Natural killer cell (primary cell): ENCODE data around the gene AMIGO2. TPM values are rescaled to one million over a fixed set of nuclear protein-coding genes. Genes with fewer than 3 reads are reported as not detected.

Experiments
- ATAC-seq, 3 donors: fragments of 150-1000 bp in 2 of 3; fragments of 200-7000 bp in 1 of 3; cut with Tn5 transposase; 1 replicate in 1 of 3; 2 replicates in 2 of 3; pipeline ENCODE4 v1.10.0; 2021; ENCODE audit warnings: mild to moderate bottlenecking in 2 of 3, moderate library complexity in 2 of 3
- DNase-seq, 2 donors: peaks; one replicate each; pipeline versions ENCODE4 v3.0.0 to v3.0.0-alpha.2; 2013 to 2021; ENCODE audit warnings: mixed read lengths in 1 of 2
- H3K27ac ChIP-seq: one replicate; pipeline ENCODE4 v1.5.1; 2013; ENCODE audit warnings: mild to moderate bottlenecking, low read length
- H3K27me3 ChIP-seq: one replicate; pipeline ENCODE4 v1.6.1; 2013; ENCODE audit warnings: low read length; ENCODE audit not compliant: control insufficient read depth, insufficient read depth
- H3K36me3 ChIP-seq: one replicate; pipeline ENCODE4 v1.6.1; 2013; ENCODE audit warnings: low read length; ENCODE audit not compliant: control insufficient read depth, insufficient read depth
- H3K4me1 ChIP-seq: one replicate; pipeline ENCODE4 v1.6.1; 2013; ENCODE audit warnings: low read length; ENCODE audit not compliant: control insufficient read depth, insufficient read depth
- H3K4me3 ChIP-seq: one replicate; pipeline ENCODE4 v1.5.1; 2013; ENCODE audit warnings: low read length
- H3K9me3 ChIP-seq: one replicate; pipeline ENCODE4 v1.6.1; 2013; ENCODE audit warnings: low read length; ENCODE audit not compliant: control insufficient read depth, insufficient read depth
- H3K27ac Mint-ChIP-seq, 2 donors: one replicate each; pipeline ENCODE4 v1.8.0; 2022; ENCODE audit warnings: mild to moderate bottlenecking in 2 of 2, mixed read lengths in 2 of 2, moderate library complexity in 1 of 2
- H3K27me3 Mint-ChIP-seq, 2 donors: one replicate each; pipeline ENCODE4 v1.8.0; 2022; ENCODE audit warnings: low read depth in 2 of 2, mixed read lengths in 2 of 2
- H3K36me3 Mint-ChIP-seq: one replicate; pipeline ENCODE4 v1.8.0; 2022; ENCODE audit warnings: mixed read lengths
- H3K4me1 Mint-ChIP-seq, 2 donors: one replicate each; pipeline ENCODE4 v1.8.0; 2022; ENCODE audit warnings: mixed read lengths in 2 of 2
- H3K4me3 Mint-ChIP-seq: one replicate; pipeline ENCODE4 v1.8.0; 2022; ENCODE audit warnings: mild to moderate bottlenecking, moderate library complexity, mixed read lengths
- H3K9me3 Mint-ChIP-seq, 2 donors: one replicate each; pipeline ENCODE4 v1.8.0; 2022; ENCODE audit warnings: mixed read lengths in 2 of 2
- WGBS: methylation state at CpG from one replicate; pipeline ENCODE4 v1.1.7; 2013; ENCODE audit warnings: missing lambda C conversion rate; ENCODE audit not compliant: insufficient coverage; 5-methylcytosine and 5-hydroxymethylcytosine counted together
- intact Hi-C: fragments of 100-400 bp; cut with micrococcal nuclease; formaldehyde crosslinking; loops from one replicate; pipeline ENCODE4 v1.14.2; 2022
- total RNA-seq, 4 donors: library from RNA; stranded (reverse); fragments of 120-200 nt in 1 of 4; gene quantifications; one replicate each; pipeline versions ENCODE4 v1.2.3 to v1.2.4, GENCODE V29; 2013 to 2022
- TF ChIP-seq, protein P1 (sequence below): fragments of 200-600 bp; IDR thresholded peaks from one replicate; pipeline ENCODE4 v1.8.0; 2022; ENCODE audit warnings: antibody characterized with exemption

The AMIGO2 gene
- total RNA-seq, 3 donors from 2014 or later (not counting 1 experiment from before 2014, with no cell fraction given), result 8.0 to 9.9 (median 8.1) TPM

DNA sequence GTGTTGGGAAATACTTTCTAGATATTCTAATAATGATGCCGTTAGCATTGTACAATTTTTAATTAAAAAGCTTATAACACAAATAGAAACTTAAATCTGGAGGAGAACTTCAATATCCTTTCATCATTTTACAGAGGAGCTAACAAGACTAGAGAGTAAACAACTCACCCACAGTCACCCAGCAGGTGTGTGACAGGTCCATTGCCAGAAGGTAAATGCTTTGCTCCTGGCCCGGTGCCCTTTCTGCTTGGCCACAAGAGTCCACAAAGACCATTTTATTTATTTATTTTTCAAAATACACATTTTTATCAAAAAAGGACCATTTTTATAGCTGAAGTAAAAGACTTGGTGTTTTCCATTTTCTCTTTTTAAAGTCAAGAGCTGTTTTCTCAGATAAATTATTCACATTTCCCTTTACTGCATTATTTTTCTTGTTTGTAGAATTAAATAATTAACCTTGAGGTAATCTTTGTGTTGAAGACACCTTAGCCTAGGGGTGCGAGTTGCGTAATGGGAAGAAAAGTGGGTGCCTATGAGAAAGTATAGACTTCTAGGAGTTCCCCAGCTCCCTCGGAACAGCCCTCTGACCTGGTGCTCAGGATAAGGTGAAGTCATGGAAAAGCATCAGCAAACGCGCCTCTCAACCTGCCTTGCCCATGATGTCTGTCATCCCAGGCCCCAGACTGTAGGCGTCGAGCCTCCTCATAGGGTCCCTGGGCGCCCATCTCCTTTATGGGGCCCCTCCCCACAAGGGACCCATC, 26.3 kb upstream of the AMIGO2 start:
- no peaks in the 10 kb centered on the region for H3K9me3 Mint-ChIP-seq
- Histone ChIP-seq H3K27ac (no peak overlapping the region), H3K27me3 (no peaks in the 10 kb centered on the region), H3K4me1 (no peaks in the 10 kb centered on the region), H3K4me3 (no peak overlapping the region), H3K9me3 (no peaks in the 10 kb centered on the region), H3K36me3 (peaks cover 3% of the 10 kb centered on the region)
- intact Hi-C loops, result no loop called here
- TF ChIP-seq, protein P1, sequence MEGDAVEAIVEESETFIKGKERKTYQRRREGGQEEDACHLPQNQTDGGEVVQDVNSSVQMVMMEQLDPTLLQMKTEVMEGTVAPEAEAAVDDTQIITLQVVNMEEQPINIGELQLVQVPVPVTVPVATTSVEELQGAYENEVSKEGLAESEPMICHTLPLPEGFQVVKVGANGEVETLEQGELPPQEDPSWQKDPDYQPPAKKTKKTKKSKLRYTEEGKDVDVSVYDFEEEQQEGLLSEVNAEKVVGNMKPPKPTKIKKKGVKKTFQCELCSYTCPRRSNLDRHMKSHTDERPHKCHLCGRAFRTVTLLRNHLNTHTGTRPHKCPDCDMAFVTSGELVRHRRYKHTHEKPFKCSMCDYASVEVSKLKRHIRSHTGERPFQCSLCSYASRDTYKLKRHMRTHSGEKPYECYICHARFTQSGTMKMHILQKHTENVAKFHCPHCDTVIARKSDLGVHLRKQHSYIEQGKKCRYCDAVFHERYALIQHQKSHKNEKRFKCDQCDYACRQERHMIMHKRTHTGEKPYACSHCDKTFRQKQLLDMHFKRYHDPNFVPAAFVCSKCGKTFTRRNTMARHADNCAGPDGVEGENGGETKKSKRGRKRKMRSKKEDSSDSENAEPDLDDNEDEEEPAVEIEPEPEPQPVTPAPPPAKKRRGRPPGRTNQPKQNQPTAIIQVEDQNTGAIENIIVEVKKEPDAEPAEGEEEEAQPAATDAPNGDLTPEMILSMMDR, result no peak
- peaks cover 0 to 7% of the 10 kb centered on the region in 2 donors for H3K4me1 Mint-ChIP-seq
- ATAC-seq (no peak), DNase-seq (no peak)
- no peak overlapping the region for H3K27ac Mint-ChIP-seq
- no peaks in the 10 kb centered on the region for H3K36me3 Mint-ChIP-seq
- H3K4me3 Mint-ChIP-seq, result no peak overlapping the region
- 95% methylated on average over 9 of the region's 10 CpGs for WGBS
- H3K27me3 Mint-ChIP-seq, result no peaks in the 10 kb centered on the region

DNA sequence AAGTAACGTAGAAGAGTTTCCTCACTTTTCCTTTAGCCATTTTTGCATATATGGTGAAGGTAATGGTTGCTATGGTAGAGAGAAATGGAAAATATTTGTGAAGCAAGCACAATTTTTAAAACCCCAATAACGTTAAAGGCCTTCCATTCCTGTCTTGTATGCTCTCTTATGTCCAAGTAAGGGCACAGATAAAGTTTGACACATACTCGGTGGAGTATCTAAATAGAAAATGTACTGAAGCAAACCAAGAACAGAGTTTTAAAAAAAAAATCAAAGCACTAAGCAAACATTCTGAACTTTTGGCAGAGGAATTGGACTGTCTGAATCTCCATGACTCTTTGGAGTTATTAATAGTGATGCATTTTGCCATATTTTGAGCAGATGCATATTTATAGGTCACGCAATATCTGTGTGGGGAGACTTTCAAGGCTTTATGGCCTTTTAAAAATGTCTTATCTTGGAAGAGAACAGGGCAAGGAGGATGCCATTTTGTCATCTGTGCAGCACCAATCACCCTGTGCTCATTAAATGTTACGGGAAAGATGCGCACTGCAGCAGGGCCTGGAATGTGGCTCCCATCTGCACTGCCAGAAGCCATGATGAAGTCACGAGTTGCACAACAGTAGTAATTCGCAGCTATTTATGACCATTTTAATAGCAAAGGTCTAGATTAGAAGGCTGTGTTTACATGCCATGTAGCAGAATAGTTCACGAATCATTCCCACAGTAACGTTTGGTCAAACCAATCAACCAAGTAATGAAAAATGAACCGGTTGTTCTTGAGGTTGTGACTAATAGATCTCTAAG, 23.3 kb upstream of the AMIGO2 start:
- H3K27me3 Mint-ChIP-seq, result no peaks in the 10 kb centered on the region
- TF ChIP-seq, protein P1, result no peak
- no peak overlapping the region for H3K27ac ChIP-seq
- H3K27me3 ChIP-seq, result no peaks in the 10 kb centered on the region
- H3K4me1 Mint-ChIP-seq, result no peaks in the 10 kb centered on the region
- no peaks in the 10 kb centered on the region for H3K36me3 Mint-ChIP-seq
- ATAC-seq, result no peak
- no peak overlapping the region for H3K4me3 ChIP-seq
- no peak for DNase-seq
- no peaks in the 10 kb centered on the region for H3K9me3 Mint-ChIP-seq
- H3K4me1 ChIP-seq, result no peaks in the 10 kb centered on the region
- intact Hi-C loops, result no loop called here
- no peak overlapping the region for H3K4me3 Mint-ChIP-seq
- 98% methylated on average over 10 of the region's 11 CpGs for WGBS
- no peak overlapping the region for H3K27ac Mint-ChIP-seq
- H3K36me3 ChIP-seq, result no peaks in the 10 kb centered on the region
- H3K9me3 ChIP-seq, result no peaks in the 10 kb centered on the region

GRCh38 chr12:47102406-47102805, 22.6 kb upstream of the AMIGO2 start:
- Mint-ChIP-seq H3K4me3 (no peak overlapping the region), H3K36me3 (no peaks in the 10 kb centered on the region), H3K27ac (no peak overlapping the region), H3K4me1 (no peaks in the 10 kb centered on the region), H3K27me3 (no peaks in the 10 kb centered on the region), H3K9me3 (no peaks in the 10 kb centered on the region)
- H3K4me1 ChIP-seq, result no peaks in the 10 kb centered on the region
- intact Hi-C loops, result no loop called here
- DNase-seq (no peak), ATAC-seq (no peak)
- H3K27ac ChIP-seq, result no peak overlapping the region
- TF ChIP-seq, protein P1, result no peak
- no peak overlapping the region for H3K4me3 ChIP-seq
- H3K9me3 ChIP-seq, result no peaks in the 10 kb centered on the region
- no peaks in the 10 kb centered on the region for H3K36me3 ChIP-seq
- 94% methylated on average over 2 of the region's 4 CpGs for WGBS
- no peaks in the 10 kb centered on the region for H3K27me3 ChIP-seq
